ENCODE measurements around the gene RNF20.
A peak's percentile ranks its signal among the peaks of the same experiment; 100 is the strongest.
"Not testable (repeated sequence)": the region's sequence is repeated elsewhere in the genome, so short reads cannot be mapped to it uniquely, and the experiment has no call there.

The RNF20 gene

GRCh38 chr9:101536938-101537337, 3.3 kb downstream of the RNF20 start:
- peak; percentile 43 for DNase-seq (ENCODE audit: low read depth)

GRCh38 chr9:101540069-101540468, 6.4 kb downstream of the RNF20 start:
- no peak for DNase-seq (ENCODE audit: low read depth)

- no peak for DNase-seq (ENCODE audit: low read depth)
Observed at GRCh38 chr9:101543098-101543735, 9.6 kb downstream of the RNF20 start.

- DNase-seq (ENCODE audit: low read depth), result not testable (repeated sequence)
Observed at GRCh38 chr9:101549472-101550098, 15.9 kb downstream of the RNF20 start.

- no peak for DNase-seq (ENCODE audit: low read depth)
Observed at GRCh38 chr9:101561740-101562139, 28.1 kb downstream of the RNF20 start.

GRCh38 chr9:101562966-101563365, 29.3 kb downstream of the RNF20 start:
- peak; percentile 3 for DNase-seq (ENCODE audit: low read depth)

- no peak for DNase-seq (ENCODE audit: low read depth)
Observed at GRCh38 chr9:101564252-101564651, 30.6 kb downstream of the RNF20 start.

- peak; percentile 39 for DNase-seq (ENCODE audit: low read depth)
Observed at GRCh38 chr9:101566904-101567724, 33.5 kb downstream of the RNF20 start.

GRCh38 chr9:101567725-101568350, 34.2 kb downstream of the RNF20 start:
- no peak for DNase-seq (ENCODE audit: low read depth)

GRCh38 chr9:101569741-101570501, 36.3 kb downstream of the RNF20 start:
- DNase-seq (ENCODE audit: low read depth), result no peak

GRCh38 chr9:101571114-101571513, 37.5 kb downstream of the RNF20 start:
- DNase-seq (ENCODE audit: low read depth), result no peak

GRCh38 chr9:101572316-101572715, 38.7 kb downstream of the RNF20 start:
- no peak for DNase-seq (ENCODE audit: low read depth)

- DNase-seq (ENCODE audit: low read depth), result no peak
Observed at GRCh38 chr9:101574731-101575333, 41.2 kb downstream of the RNF20 start.

- DNase-seq (ENCODE audit: low read depth), result no peak
Observed at GRCh38 chr9:101578378-101578777, 44.7 kb downstream of the RNF20 start.

- DNase-seq (ENCODE audit: low read depth), result no peak
Observed at GRCh38 chr9:101579711-101580545, 46.3 kb downstream of the RNF20 start.

GRCh38 chr9:101582553-101582952, 48.9 kb downstream of the RNF20 start:
- DNase-seq (ENCODE audit: low read depth), result peak; percentile 59

GRCh38 chr9:101585740-101586139, 52.1 kb downstream of the RNF20 start:
- no peak for DNase-seq (ENCODE audit: low read depth)

GRCh38 chr9:101586651-101587050, 53.0 kb downstream of the RNF20 start:
- DNase-seq (ENCODE audit: low read depth), result no peak

- DNase-seq (ENCODE audit: low read depth), result no peak
Observed at GRCh38 chr9:101587332-101588043, 53.8 kb downstream of the RNF20 start.

GRCh38 chr9:101590074-101590473, 56.4 kb downstream of the RNF20 start:
- peak; percentile 14 for DNase-seq (ENCODE audit: low read depth)
